ENCODE measurements around the gene ATP5ME. TPM values are rescaled to one million over a fixed set of nuclear protein-coding genes. Genes with fewer than 3 reads are reported as not detected.

The ATP5ME gene
- total RNA-seq, 2 experiments from 2014 or later: 109 to 126 TPM

DNA sequence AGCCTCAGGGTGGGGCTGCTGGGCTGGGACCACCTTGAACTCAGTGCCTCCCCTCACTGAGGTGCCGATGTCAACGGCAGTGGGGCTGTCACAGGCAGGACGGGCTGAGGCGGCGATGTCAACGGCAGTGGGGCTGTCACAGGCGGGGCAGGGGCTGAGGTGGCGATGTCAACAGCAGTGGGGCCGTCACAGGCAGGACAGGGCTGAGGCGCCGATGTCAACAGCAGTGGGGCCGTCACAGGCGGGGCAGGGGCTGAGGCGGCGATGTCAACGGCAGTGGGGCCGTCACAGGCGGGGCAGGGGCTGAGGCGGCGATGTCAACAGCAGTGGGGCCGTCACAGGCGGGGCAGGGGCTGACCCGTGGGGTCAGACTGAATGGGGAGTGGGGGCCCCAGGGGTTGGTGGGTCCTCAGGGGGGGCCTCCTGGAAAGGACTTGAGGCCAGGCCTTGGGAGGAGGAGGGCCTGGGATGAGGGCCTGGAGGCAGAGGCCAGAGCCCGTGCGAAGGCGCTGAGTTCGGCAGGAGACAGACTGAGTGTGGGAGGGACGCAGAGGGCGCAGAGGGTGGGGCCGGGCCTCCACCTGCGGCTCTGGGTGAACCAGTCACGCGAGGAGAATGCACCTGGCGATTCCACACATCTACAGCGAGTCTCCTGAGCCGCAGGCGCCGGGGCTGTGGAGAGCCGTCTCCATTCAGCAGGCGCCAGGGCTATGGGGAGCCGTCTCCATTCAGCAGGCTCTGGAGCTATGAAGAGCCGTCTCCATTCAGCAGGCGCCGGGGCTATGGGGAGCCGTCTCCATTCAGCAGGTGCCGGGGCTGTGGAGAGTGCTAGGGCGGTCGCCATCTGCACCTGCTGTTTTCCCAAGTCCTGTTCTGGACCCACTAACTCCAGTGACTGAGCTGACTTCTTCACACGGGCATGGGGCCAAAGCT, 22.9 kb downstream of the ATP5ME start:
- Histone ChIP-seq H3K27ac (ENCODE audit: low read depth in 1 of 2, low read length in 2 of 2) (no peak overlapping the region), H3K27me3 (ENCODE audit: control insufficient read depth in 1 of 2, insufficient read depth in 2 of 2, low read length in 2 of 2) (peaks cover 4 to 12% of the 10 kb centered on the region in 2 experiments), H3K4me1 (ENCODE audit: insufficient read depth, low read length) (no peaks in the 10 kb centered on the region), H3K9me3 (ENCODE audit: control insufficient read depth in 1 of 2, insufficient read depth in 1 of 2, low read length in 2 of 2) (peaks cover 0 to 26% of the 10 kb centered on the region in 2 experiments), H3K36me3 (ENCODE audit: insufficient read depth, low read length) (no peaks in the 10 kb centered on the region), H3K4me3 (ENCODE audit: low read length) (no peak overlapping the region)
- H3K4me1 Mint-ChIP-seq (ENCODE audit: low read depth): peaks cover 4% of the 10 kb centered on the region
- no peak overlapping the region for H3K27ac Mint-ChIP-seq
- ATAC-seq (ENCODE audit: poor library complexity) (no peak), DNase-seq (no peak)
- H3K36me3 Mint-ChIP-seq (ENCODE audit: low read depth): no peaks in the 10 kb centered on the region
- CTCF ChIA-PET: no interaction called here
- no peak overlapping the region for H3K4me3 Mint-ChIP-seq
- no peaks in the 10 kb centered on the region for H3K9me3 Mint-ChIP-seq
- TF ChIP-seq, protein P1, sequence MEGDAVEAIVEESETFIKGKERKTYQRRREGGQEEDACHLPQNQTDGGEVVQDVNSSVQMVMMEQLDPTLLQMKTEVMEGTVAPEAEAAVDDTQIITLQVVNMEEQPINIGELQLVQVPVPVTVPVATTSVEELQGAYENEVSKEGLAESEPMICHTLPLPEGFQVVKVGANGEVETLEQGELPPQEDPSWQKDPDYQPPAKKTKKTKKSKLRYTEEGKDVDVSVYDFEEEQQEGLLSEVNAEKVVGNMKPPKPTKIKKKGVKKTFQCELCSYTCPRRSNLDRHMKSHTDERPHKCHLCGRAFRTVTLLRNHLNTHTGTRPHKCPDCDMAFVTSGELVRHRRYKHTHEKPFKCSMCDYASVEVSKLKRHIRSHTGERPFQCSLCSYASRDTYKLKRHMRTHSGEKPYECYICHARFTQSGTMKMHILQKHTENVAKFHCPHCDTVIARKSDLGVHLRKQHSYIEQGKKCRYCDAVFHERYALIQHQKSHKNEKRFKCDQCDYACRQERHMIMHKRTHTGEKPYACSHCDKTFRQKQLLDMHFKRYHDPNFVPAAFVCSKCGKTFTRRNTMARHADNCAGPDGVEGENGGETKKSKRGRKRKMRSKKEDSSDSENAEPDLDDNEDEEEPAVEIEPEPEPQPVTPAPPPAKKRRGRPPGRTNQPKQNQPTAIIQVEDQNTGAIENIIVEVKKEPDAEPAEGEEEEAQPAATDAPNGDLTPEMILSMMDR (IDR thresholded peaks at IDR 0.05): no peak
- POLR2A ChIA-PET: no interaction called here
- intact Hi-C loops (cut with DNase I, micrococcal nuclease): no loop called here
- H3K27me3 Mint-ChIP-seq: peaks cover 15% of the 10 kb centered on the region

DNA sequence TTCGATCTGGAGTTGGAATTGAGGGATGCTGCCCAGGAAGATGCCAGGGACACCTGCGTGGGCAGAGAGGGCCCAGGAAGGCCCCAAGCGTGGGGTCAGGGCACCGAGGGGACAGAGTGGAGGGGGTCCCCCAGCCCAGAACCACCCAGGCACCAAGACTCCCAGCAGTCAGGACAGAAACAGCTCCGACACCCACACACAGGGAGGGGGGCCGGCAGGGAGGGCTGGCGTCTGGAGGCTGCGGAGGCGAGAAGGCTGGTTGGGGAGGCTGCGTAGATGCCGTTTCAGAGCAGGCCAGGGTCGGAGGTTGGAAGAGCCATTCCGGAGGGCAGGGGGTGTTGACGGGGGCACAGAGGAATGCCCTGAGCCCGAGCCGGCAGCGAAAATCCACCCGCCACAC, 23.6 kb downstream of the ATP5ME start:
- TF ChIP-seq, protein P1 (IDR thresholded peaks at IDR 0.05): no peak
- intact Hi-C loops (cut with DNase I, micrococcal nuclease): no loop called here
- peaks cover 0 to 26% of the 10 kb centered on the region in 2 experiments for H3K9me3 ChIP-seq (ENCODE audit: control insufficient read depth in 1 of 2, insufficient read depth in 1 of 2, low read length in 2 of 2)
- Mint-ChIP-seq H3K27ac (no peak overlapping the region), H3K36me3 (ENCODE audit: low read depth) (no peaks in the 10 kb centered on the region), H3K9me3 (no peaks in the 10 kb centered on the region), H3K4me1 (ENCODE audit: low read depth) (peaks cover 4% of the 10 kb centered on the region), H3K4me3 (no peak overlapping the region), H3K27me3 (peaks cover 22% of the 10 kb centered on the region)
- ATAC-seq (ENCODE audit: poor library complexity): no peak
- no peak for DNase-seq
- no peak overlapping the region for H3K27ac ChIP-seq (ENCODE audit: low read depth in 1 of 2, low read length in 2 of 2)
- POLR2A ChIA-PET: no interaction called here
- peaks cover 4 to 12% of the 10 kb centered on the region in 2 experiments for H3K27me3 ChIP-seq (ENCODE audit: control insufficient read depth in 1 of 2, insufficient read depth in 2 of 2, low read length in 2 of 2)
- H3K36me3 ChIP-seq (ENCODE audit: insufficient read depth, low read length): no peaks in the 10 kb centered on the region
- CTCF ChIA-PET: no interaction called here
- H3K4me1 ChIP-seq (ENCODE audit: insufficient read depth, low read length): no peaks in the 10 kb centered on the region
- H3K4me3 ChIP-seq (ENCODE audit: low read length): no peak overlapping the region

DNA sequence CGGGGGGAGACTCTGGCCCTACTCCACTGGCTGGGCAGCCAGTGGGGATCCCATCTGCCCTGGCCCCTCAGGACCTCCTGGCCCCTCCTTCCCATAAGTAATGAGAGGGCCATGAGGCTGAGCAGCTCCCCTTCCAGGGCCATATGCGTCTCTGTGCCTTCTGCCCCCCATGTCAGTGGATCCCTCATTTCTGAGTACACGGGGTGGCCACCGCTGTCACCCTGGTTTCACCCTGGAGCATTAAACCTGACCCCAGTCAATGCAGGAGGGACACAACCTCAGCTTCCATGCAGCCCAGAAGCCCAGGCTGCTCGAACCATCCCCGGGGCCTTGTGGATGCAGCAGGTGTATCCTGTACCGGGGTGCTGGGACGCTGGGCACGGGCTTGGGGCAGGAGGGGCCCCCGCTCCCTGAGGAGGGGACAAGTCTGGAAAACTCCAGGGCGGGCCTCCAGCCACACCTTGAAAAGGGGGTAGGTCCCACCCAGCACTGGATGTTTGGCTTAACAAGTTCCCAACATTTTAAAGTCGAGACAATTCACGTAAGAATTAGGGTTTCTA, 24.2 kb downstream of the ATP5ME start:
- Histone ChIP-seq H3K27ac (ENCODE audit: low read depth in 1 of 2, low read length in 2 of 2) (no peak overlapping the region), H3K4me3 (ENCODE audit: low read length) (no peak overlapping the region), H3K27me3 (ENCODE audit: control insufficient read depth in 1 of 2, insufficient read depth in 2 of 2, low read length in 2 of 2) (peaks cover 4 to 12% of the 10 kb centered on the region in 2 experiments), H3K4me1 (ENCODE audit: insufficient read depth, low read length) (no peaks in the 10 kb centered on the region), H3K9me3 (ENCODE audit: control insufficient read depth in 1 of 2, insufficient read depth in 1 of 2, low read length in 2 of 2) (peaks cover 0 to 26% of the 10 kb centered on the region in 2 experiments), H3K36me3 (ENCODE audit: insufficient read depth, low read length) (no peaks in the 10 kb centered on the region)
- ChIA-PET POLR2A (no interaction called here), CTCF (no interaction called here)
- ATAC-seq (ENCODE audit: poor library complexity) (no peak), DNase-seq (no peak)
- intact Hi-C loops (cut with DNase I, micrococcal nuclease): no loop called here
- Mint-ChIP-seq H3K9me3 (no peaks in the 10 kb centered on the region), H3K4me3 (no peak overlapping the region), H3K36me3 (ENCODE audit: low read depth) (no peaks in the 10 kb centered on the region), H3K4me1 (ENCODE audit: low read depth) (peaks cover 4% of the 10 kb centered on the region), H3K27me3 (peaks cover 25% of the 10 kb centered on the region), H3K27ac (no peak overlapping the region)
- TF ChIP-seq, protein P1 (IDR thresholded peaks at IDR 0.05): no peak
